ENCODE measurements around the gene RNGTT.

DNA sequence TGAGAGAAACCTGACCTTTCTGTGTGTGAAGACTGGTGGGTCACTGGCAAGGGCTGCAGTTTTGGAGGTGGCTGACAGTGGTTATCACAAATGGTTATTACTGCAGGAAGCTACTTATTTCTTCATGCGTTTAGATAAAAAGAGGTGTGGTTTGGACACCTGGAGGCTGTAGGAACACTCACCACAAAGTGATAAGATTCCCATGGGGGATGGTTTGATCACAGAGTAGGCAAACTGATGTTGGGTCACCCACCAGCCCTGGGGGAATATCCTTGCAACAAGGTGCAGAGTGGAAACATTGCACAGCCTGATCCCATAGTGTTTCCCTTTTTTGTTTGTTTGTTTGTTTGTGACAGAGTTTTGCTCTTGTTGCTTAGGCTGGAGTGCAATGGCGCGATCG lies 33.9 kb upstream of the RNGTT start:
- no peak for TF ChIP-seq EZH2 (IDR thresholded peaks at IDR 0.05; ENCODE audit: low read length)
- no peak for TF ChIP-seq CTCF (optimal IDR thresholded peaks at IDR 0.05 in 1 of 3, IDR thresholded peaks at IDR 0.05 in 1 of 3, conservative IDR thresholded peaks at IDR 0.05 in 1 of 3; ENCODE audit: extremely low read depth in 1 of 3, insufficient read depth in 2 of 3, low read length in 3 of 3)
